DMS53 treated with DMSO at 0.1 percent for 48 hours (cell line): Measurements from ENCODE around the gene BET1L.
"Not testable (repeated sequence)": the region's sequence is repeated elsewhere in the genome, so short reads cannot be mapped to it uniquely, and the experiment has no call there.

Experiments used
- DNase-seq: peaks from one replicate; lab custom pipeline; 2025; ENCODE audit not compliant: unreplicated experiment; lab: John Stamatoyannopoulos, UW

BET1L gene

DNA sequence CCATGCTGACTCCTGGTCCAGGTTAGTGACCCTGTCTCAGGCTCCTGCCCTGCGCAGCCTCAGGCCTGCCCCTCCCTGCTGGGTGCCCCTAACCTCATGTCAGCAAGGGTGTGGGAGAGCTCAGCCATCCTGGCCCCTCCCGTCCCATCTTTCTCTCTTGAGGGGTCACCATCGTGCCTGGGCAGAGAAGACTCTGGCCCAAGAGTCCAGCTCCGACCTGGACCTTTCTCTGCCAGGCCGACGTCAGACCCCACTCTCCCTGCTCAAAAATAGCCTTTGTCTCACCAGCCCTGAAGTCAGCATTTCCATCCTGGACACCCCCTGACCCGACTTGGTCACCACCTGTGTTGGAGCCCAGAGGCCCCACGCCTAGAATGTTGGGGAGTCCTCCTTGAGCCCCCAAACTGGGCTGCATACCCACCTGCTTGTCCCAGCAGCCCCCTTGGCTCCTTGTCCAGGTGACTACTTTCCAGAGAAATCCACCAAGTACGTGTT lies 9.4 kb downstream of the BET1L start:
- no peak for DNase-seq

DNA sequence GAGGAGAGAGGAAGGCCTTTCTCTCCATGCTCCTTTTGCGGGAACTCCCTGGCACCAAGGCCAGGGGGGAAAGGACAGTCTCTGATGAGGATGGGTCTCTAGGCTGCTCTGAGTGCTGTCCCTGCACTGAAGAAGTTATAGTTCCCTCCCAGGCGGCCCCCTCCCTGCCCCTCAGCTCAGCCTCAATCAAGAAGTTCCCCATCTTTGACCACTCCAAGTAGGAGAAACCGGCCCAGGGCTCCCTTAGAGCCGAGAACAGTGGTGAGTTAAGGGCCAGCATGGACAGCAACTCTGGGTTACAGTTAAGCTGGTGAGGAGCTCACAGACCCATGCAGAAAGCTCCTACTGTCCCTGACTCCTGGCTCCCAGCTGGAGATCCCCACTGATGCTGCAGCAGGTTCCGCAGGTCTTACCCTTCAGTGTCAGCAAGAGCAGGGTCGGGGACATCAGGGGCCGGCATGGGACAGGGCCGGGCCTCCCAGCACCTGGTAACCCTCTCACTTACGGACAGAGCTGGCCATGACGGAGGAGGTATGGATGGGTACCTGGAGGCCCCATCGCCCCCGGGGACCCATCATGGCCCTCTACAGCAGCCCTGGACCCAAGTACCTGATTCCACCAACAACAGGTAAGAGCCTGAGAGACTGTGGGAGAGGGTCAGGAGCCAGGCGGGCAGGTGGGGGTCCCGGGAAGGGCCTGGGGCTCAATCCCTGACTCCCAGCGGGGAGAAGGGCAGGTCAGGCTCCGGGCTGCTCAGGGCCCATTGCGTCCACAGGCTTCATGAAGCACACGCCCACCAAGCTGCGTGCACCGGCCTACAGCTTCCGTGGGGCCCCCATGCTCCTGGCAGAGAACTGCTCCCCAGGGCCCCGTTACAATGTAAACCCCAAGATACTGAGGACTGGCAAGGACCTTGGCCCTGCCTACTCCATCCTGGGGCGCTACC lies 10.1 kb downstream of the BET1L start:
- DNase-seq: no peak

DNA sequence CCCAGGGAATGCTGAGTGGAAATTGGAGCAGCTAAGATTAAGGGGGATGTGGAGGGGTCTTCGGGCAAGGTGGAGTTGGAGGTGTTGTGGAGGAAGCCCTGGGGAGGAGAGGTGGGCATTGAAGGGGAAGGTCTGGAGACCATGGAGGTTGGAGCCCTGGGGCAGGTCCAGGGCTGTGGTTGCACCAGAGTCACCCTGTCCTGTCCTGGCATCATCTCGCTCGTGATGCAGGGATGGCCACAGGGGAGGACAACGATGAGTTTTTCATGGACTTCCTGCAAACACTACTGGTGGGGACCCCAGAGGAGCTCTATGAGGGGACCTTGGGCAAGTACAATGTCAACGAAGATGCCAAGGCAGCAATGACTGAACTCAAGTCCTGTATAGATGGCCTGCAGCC lies 13.7 kb downstream of the BET1L start:
- not testable (repeated sequence) for DNase-seq

DNA sequence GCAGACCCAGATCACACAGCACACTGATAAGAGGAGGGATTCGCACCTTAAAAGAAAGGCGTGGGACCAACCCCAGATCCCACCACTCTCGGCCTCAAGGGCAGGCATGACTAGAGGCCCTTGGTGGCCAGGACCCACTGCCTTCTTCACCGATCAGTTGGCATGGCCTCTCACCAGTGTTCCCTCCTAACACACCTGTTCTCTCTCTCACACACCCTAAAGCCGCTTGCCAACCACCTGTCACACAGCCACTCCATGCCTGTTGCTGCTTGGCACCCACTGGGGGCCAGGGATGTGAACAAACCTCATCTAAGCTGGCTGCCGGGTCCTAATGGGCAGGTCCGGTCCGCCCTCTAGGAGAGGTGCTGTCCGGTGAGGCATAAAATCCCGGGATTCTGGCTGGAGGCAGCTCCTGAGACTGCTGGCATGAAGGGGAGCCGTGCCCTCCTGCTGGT lies 14.5 kb downstream of the BET1L start, which contains the start of gene SCGB1C1:
Gene SCGB1C1 (plus strand): TSS at position 405 of the 455 bp plus-strand sequence. CDS start 22 bp downstream, at position 427.
- DNase-seq: not testable (repeated sequence)

DNA sequence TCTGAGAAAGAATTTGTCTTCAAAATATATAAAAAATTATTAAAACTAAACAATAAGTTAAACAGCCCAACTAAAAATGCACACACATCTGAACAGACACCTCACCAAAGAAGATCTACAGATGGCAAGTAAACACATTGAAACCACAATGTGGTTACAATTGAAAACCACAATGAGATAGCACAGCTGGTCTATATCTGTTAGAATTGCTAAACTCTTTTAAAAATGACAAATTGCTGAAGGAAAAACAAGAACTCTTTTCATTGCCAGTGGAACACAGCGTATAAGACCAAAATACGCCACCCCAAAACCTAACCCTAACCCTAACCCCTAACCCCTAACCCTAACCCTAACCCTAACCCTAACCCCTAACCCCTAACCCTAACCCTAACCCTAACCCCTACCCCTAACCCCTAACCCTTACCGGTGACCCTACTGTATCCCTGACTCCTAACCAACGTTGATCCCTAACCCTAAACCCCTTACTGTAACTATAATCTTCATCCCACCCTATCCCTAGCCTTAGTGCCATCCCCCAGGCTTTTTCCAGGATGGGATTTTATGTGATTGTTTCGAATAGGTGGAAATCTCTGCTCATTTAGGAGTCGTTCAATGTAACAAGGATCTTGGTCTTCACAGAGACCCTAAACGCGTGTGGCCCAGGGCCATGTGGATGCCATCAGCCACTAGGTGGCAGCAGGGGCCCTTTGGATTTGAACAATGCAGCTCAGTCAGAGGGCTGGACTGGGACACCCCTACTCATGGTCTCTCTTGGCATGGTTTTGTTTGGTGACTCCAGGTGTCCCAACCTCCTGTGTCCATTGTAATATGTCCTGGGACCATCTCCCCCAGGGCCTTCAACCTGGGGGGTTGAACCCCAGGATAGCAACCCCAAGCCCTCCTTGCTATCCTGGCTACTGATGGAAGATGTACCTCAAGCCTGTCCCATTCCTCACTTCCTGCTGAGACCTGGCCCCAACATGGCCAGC lies 15.4 kb downstream of the BET1L start:
- DNase-seq: not testable (repeated sequence)

DNA sequence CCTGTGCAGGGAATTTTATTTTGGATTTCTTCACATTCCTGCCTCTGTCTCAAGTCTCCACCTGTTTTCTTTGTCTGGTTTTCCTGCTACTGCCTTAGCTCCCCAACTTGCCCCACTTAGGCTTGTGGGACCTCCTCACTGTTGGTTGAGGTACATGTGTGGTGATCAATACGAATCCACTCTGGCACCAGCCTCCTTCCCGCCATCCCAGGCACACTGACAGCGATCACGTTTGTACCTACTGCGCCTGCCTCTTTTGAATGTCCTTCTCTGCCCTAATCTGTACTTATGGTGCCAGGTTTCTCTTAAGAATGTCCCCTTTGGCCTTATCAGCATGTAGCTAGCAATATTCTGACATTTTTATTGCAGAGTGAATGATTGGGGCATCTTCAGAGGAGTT lies 16.7 kb downstream of the BET1L start:
- not testable (repeated sequence) for DNase-seq

DNA sequence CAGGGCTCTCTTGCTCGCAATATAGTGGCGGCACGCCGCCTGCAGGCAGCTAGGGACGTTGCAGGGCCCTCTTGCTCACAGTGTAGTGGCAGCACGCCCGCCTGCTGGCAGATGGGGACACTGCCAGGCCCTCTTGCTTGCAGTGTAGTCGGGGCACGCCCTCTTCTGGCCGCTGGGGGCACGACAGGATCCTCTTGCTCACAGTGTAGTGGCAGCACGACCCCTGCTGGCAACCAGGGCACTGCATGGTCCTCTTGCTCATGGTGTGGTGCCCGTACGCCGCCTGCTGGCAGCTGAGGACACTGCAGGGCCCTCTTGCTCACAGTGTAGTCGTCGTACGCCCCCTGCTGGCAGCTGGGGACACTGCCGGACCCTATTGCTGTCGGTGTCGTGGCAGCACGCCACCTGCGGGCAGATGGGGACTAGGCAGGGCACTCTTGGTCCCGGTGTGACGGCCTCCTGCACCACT lies 17.3 kb downstream of the BET1L start:
- not testable (repeated sequence) for DNase-seq

DNA sequence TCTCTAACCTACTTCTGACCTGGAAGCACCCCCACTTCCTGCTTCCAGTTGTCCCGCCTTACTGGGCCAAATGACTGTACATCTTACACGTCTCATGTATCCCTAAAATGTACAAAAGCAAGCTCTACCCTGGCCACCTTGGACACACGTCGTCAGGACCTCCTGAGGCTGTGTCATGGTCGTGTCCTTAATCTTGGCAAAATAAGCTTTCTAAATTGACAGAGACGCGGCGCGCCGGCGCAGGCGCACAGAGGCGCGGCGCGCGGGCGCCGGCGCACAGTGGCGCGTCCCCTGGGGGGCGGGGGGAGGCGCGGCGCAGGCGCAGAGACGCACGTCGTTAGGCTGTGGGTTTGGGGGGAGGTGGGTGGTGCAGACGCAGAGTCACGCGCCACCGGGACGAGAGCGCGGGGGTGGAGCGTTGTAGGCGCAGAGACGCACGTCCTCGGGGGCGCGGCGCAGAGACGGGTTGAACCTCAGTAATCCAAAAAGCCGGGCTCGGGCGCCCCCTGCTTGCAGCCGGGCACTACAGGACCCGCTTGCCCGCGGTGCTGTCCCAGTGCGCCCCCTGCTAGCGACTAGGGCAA lies 17.9 kb downstream of the BET1L start:
- DNase-seq: not testable (repeated sequence)

DNA sequence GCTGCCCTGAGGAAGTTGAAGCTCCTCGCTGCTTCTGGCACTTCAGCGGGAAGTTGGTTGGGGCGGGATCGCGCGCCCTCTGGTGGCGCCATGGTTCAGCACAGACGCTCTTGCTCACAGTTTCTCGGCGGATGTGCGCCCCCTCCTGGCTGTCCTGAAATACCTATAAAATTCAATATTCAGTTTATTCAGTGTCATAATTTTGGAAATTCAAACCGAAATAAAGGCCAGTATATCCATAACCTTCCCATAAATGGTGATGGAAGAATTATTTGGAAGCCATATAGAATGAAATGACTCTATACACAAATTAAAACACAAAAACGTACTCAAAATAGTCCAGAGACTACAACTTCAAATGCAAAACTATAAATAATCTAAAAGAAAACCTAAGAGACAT lies 27.0 kb downstream of the BET1L start:
- not testable (repeated sequence) for DNase-seq
